ENCODE results near the gene SAG.

- no peak for TF ChIP-seq ESRRA (IDR thresholded peaks at IDR 0.05; ENCODE audit: low read length)
- TF ChIP-seq HDGF (IDR thresholded peaks at IDR 0.05) = no peak
- TF ChIP-seq, protein P1, sequence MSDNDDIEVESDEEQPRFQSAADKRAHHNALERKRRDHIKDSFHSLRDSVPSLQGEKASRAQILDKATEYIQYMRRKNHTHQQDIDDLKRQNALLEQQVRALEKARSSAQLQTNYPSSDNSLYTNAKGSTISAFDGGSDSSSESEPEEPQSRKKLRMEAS (IDR thresholded peaks at IDR 0.05; ENCODE audit: low read depth, low read length) = no peak
- TF ChIP-seq MXI1 (IDR thresholded peaks at IDR 0.05; ENCODE audit: low read depth, low read length) = no peak
- no peak for TF ChIP-seq MYC (IDR thresholded peaks at IDR 0.05; ENCODE audit: insufficient read depth, insufficient read length, insufficient replicate concordance, low read length, severe bottlenecking)
- no peak for TF ChIP-seq ZBED1 (IDR thresholded peaks at IDR 0.05; ENCODE audit: borderline replicate concordance)
- no peak for TF ChIP-seq SMC3 (IDR thresholded peaks at IDR 0.05; ENCODE audit: borderline replicate concordance, low read length)
- no peak for TF ChIP-seq ZNF274 (IDR thresholded peaks at IDR 0.05; ENCODE audit: insufficient read depth, insufficient read length)
- TF ChIP-seq SMAD5 (IDR thresholded peaks at IDR 0.05; ENCODE audit: low read depth) = no peak
Measured at GRCh38 chr2:233351423-233351822, 43.8 kb downstream of the SAG start.
